H1 (cell line): ENCODE results near the gene PURB. TPM values are rescaled to one million over a fixed set of nuclear protein-coding genes. Genes with fewer than 3 reads are reported as not detected.

Source experiments
- CTCF ChIA-PET: fragments of 300-600 bp; sonication (Branson Sonifier 250); formaldehyde crosslinking; loops from one replicate; lab custom pipeline; 2021; ENCODE audit not compliant: partially characterized antibody; lab: Charles Lee
- POLR2A ChIA-PET: fragments of 300-600 bp; sonication (Branson Sonifier 250); formaldehyde crosslinking; loops from one replicate; lab custom pipeline; 2021; ENCODE audit warnings: inconsistent platforms; ENCODE audit not compliant: partially characterized antibody; lab: Charles Lee
- DNase-seq, 2 experiments: peaks; one replicate each; pipeline versions ENCODE4 v3.0.0 to v3.0.0-alpha.2; 2010 to 2022; ENCODE audit warnings: low spot score in 2 of 2, low read depth in 1 of 2, mixed read lengths in 1 of 2
- FAIRE-seq: peaks from 2 replicates; lab custom pipeline; 2011; peaks lifted over from hg19 to GRCh38; lab: Jason Lieb, UNC
- H2AFZ ChIP-seq: 2 replicates; pipeline ENCODE4 v1.8.1; 2012; ENCODE audit warnings: low read length, inconsistent platforms
- H2AK5ac ChIP-seq: 2 replicates; pipeline ENCODE4 v1.6.1; 2013; ENCODE audit warnings: low read depth, low read length
- H2BK120ac ChIP-seq: replicated peaks from 2 replicates; pipeline ENCODE3; 2013; ENCODE audit warnings: low read depth, low read length, inconsistent platforms
- H2BK12ac ChIP-seq: 2 replicates; pipeline ENCODE4 v1.6.1; 2013; ENCODE audit warnings: low read depth, low read length
- H2BK15ac ChIP-seq: 2 replicates; pipeline ENCODE4 v1.6.1; 2013; ENCODE audit warnings: low read length
- H2BK20ac ChIP-seq: 2 replicates; pipeline ENCODE4 v1.6.1; 2013; ENCODE audit warnings: low read length
- H2BK5ac ChIP-seq: 2 replicates; pipeline ENCODE4 v1.6.1; 2013; ENCODE audit warnings: low read depth, low read length
- H3K14ac ChIP-seq: 2 replicates; pipeline ENCODE4 v1.6.1; 2013; ENCODE audit warnings: inconsistent platforms; ENCODE audit not compliant: insufficient read length
- H3K18ac ChIP-seq: 2 replicates; pipeline ENCODE4 v1.6.1; 2013; ENCODE audit warnings: low read length; ENCODE audit errors: extremely low read depth
- H3K23ac ChIP-seq: 2 replicates; pipeline ENCODE4 v1.6.1; 2013; ENCODE audit warnings: inconsistent platforms; ENCODE audit not compliant: insufficient read length
- H3K23me2 ChIP-seq: 2 replicates; pipeline ENCODE4 v1.6.1; 2013; ENCODE audit warnings: low read depth, low read length
- H3K27ac ChIP-seq: 2 replicates; pipeline ENCODE4 v1.6.1; 2011; ENCODE audit warnings: low read depth, low read length, inconsistent platforms
- H3K27me3 ChIP-seq, 4 experiments: replicated peaks in 1 of 4; 1 replicate in 1 of 4; 2 replicates in 3 of 4; pipeline versions ENCODE4 v1.6.1 to v1.8.1; 2011 to 2013; ENCODE audit warnings: low read length in 3 of 4, mild to moderate bottlenecking in 3 of 4, inconsistent platforms in 2 of 4, mixed read lengths in 2 of 4, moderate library complexity in 1 of 4; ENCODE audit not compliant: control insufficient read depth in 3 of 4, insufficient read depth in 3 of 4; ENCODE audit errors: extremely low read depth in 1 of 4
- H3K36me3 ChIP-seq, 4 experiments: 2 replicates each; pipeline versions ENCODE4 v1.6.1 to v1.8.1; 2011 to 2013; ENCODE audit warnings: mild to moderate bottlenecking in 4 of 4, low read length in 3 of 4, moderate library complexity in 2 of 4, control low read depth in 1 of 4, inconsistent platforms in 1 of 4; ENCODE audit not compliant: insufficient read depth in 4 of 4, control insufficient read depth in 2 of 4
- H3K4ac ChIP-seq: replicated peaks from 2 replicates; pipeline ENCODE3; 2013; ENCODE audit warnings: low read length, low read depth, mixed read lengths, inconsistent platforms; ENCODE audit not compliant: insufficient read length
- H3K4me1 ChIP-seq, 4 experiments: replicated peaks in 1 of 4; 1 replicate in 1 of 4; 2 replicates in 3 of 4; pipeline versions ENCODE4 v1.6.1 to v1.8.1; 2011 to 2013; ENCODE audit warnings: low read length in 3 of 4, inconsistent platforms in 2 of 4, mixed read lengths in 1 of 4; ENCODE audit not compliant: insufficient read depth in 4 of 4, control insufficient read depth in 3 of 4
- H3K4me2 ChIP-seq, 2 experiments: 2 replicates each; pipeline versions ENCODE4 v1.6.1 to v1.8.1; 2011 to 2013; ENCODE audit warnings: low read depth in 2 of 2, low read length in 2 of 2, control low read depth in 1 of 2, inconsistent platforms in 1 of 2, mild to moderate bottlenecking in 1 of 2; ENCODE audit not compliant: insufficient read depth in 1 of 2
- H3K4me3 ChIP-seq, 4 experiments: fragments of 200-600, 300-600 bp in 1 of 4; sonication (generic), shearing (Covaris generic), sonication (Bioruptor Twin) in 1 of 4; 2 replicates each; pipeline versions ENCODE4 v1.5.1 to v1.8.1; 2011 to 2016; ENCODE audit warnings: low read length in 4 of 4, low read depth in 3 of 4, control low read depth in 2 of 4, inconsistent platforms in 2 of 4, mild to moderate bottlenecking in 2 of 4, mixed read lengths in 1 of 4, moderate library complexity in 1 of 4; ENCODE audit not compliant: insufficient read depth in 2 of 4; ENCODE audit errors: extremely low read depth in 1 of 4
- H3K56ac ChIP-seq: replicated peaks from 2 replicates; pipeline ENCODE3; 2013; ENCODE audit warnings: low read depth, mild to moderate bottlenecking, mixed read lengths, low read length, inconsistent platforms; ENCODE audit not compliant: insufficient read length
- H3K79me1 ChIP-seq: 2 replicates; pipeline ENCODE4 v1.6.1; 2013; ENCODE audit warnings: low read depth, low read length, control low read depth
- H3K79me2 ChIP-seq, 2 experiments: 2 replicates each; pipeline versions ENCODE4 v1.6.1 to v1.8.1; 2012 to 2013; ENCODE audit warnings: low read length in 2 of 2, mild to moderate bottlenecking in 2 of 2, inconsistent platforms in 1 of 2; ENCODE audit not compliant: insufficient read depth in 2 of 2, control insufficient read depth in 1 of 2
- H3K9ac ChIP-seq, 4 experiments: replicated peaks in 1 of 4; 1 replicate in 1 of 4; 2 replicates in 3 of 4; pipeline versions ENCODE4 v1.6.1 to v1.8.1; 2011 to 2013; ENCODE audit warnings: low read depth in 3 of 4, low read length in 3 of 4, control low read depth in 2 of 4, mild to moderate bottlenecking in 2 of 4, moderate library complexity in 2 of 4, inconsistent platforms in 1 of 4; ENCODE audit errors: extremely low read depth in 1 of 4
- H3K9me3 ChIP-seq, 2 experiments: 2 replicates each; pipeline versions ENCODE4 v1.6.1 to v1.8.1; 2012 to 2013; ENCODE audit warnings: mild to moderate bottlenecking in 2 of 2, moderate library complexity in 2 of 2, control low read depth in 1 of 2, inconsistent platforms in 1 of 2, low read depth in 1 of 2, low read length in 1 of 2, mixed read lengths in 1 of 2; ENCODE audit not compliant: insufficient read depth in 2 of 2
- H4K20me1 ChIP-seq, 2 experiments: replicated peaks in 1 of 2; 2 replicates each; pipeline versions ENCODE3 to v1.8.1; 2011 to 2013; ENCODE audit warnings: inconsistent platforms in 2 of 2, low read length in 2 of 2, mild to moderate bottlenecking in 1 of 2; ENCODE audit not compliant: insufficient read depth in 2 of 2, control insufficient read depth in 1 of 2
- H4K5ac ChIP-seq: 2 replicates; pipeline ENCODE4 v1.6.1; 2013; ENCODE audit warnings: low read length, low read depth, mixed read lengths, inconsistent platforms; ENCODE audit not compliant: insufficient read length
- H4K8ac ChIP-seq: 2 replicates; pipeline ENCODE4 v1.8.0; 2013; ENCODE audit warnings: mild to moderate bottlenecking, moderate library complexity, low read length, inconsistent platforms; ENCODE audit not compliant: insufficient read depth; ENCODE audit errors: extremely low read depth
- H4K91ac ChIP-seq: replicated peaks from 2 replicates; pipeline ENCODE3; 2013; ENCODE audit warnings: low read length, mixed read lengths, inconsistent platforms; ENCODE audit not compliant: insufficient read length
- CBX5 ChIP-seq: fragments of 300-800, 300-1000 bp; sonication (generic); IDR thresholded peaks from 2 replicates; pipeline ENCODE4 v1.7.1; 2016; ENCODE audit warnings: antibody characterized with exemption, low read length, low read depth
- JUND ChIP-seq: IDR thresholded peaks from 2 replicates; pipeline ENCODE4 v1.6.1; 2011; ENCODE audit warnings: mild to moderate bottlenecking, improper control_type of control experiment, low read length
- RFX5 ChIP-seq: IDR thresholded peaks from 2 replicates; pipeline ENCODE4 v1.6.1; 2011; ENCODE audit warnings: low read depth, low read length, improper control_type of control experiment, borderline replicate concordance
- SIRT6 ChIP-seq: IDR thresholded peaks from one replicate; pipeline ENCODE4 v1.7.1; 2012; ENCODE audit warnings: low read length, inconsistent platforms
- SUZ12 ChIP-seq: fragments of 200-600 bp; sonication (generic); IDR thresholded peaks from 2 replicates; pipeline ENCODE4 v1.6.1; 2012; ENCODE audit warnings: mild to moderate bottlenecking, inconsistent platforms, low read length, moderate library complexity, mixed read lengths
- TAF7 ChIP-seq: optimal IDR thresholded peaks from 2 replicates; pipeline ENCODE3; 2011; ENCODE audit warnings: low read depth, mild to moderate bottlenecking, inconsistent platforms, low read length, moderate library complexity, borderline replicate concordance
- WGBS, 2 experiments: shearing (Covaris generic) in 1 of 2; methylation state at CpG; one replicate each; pipeline versions ENCODE4 v1.1.6 to v1.1.7; 2013 to 2015; ENCODE audit warnings: low lambda C conversion rate in 2 of 2, mixed read lengths in 2 of 2, inconsistent platforms in 1 of 2, low coverage in 1 of 2, missing lambda C conversion rate in 1 of 2; ENCODE audit not compliant: insufficient replicate concordance in 2 of 2, insufficient coverage in 1 of 2, insufficient read length in 1 of 2; ENCODE audit errors: extremely low coverage in 1 of 2, missing lambda C conversion rate in 1 of 2; 5-methylcytosine and 5-hydroxymethylcytosine counted together
- polyA plus RNA-seq, 7 experiments: library from polyadenylated mRNA; depleted of rRNA in 3 of 7; stranded (reverse) in 5 of 7; unstranded in 2 of 7; fragments of >200 nt in 5 of 7; fragments of 200-250 nt in 2 of 7; gene quantifications; 1 replicate in 5 of 7; 2 replicates in 1 of 7; 4 replicates in 1 of 7; pipeline versions ENCODE4 v1.2.1 to v1.2.3, GENCODE V29; 2011 to 2013; ENCODE audit warnings: missing spikeins in 2 of 7, mixed read lengths in 2 of 7
- total RNA-seq: library from RNA; stranded (reverse); fragmentation: NEBNext Ultra II Directional; extraction: Animal tissue kit (Norgen Biotek cat#: 25700); gene quantifications from 2 replicates; pipeline ENCODE4 v1.2.1, GENCODE V29; 2021

The PURB gene
- total and polyA plus RNA-seq, 2 of the 8 experiments (the other 6 are each of a cell fraction or from before 2014, with no cell fraction given): 3.3 to 22.7 TPM

DNA sequence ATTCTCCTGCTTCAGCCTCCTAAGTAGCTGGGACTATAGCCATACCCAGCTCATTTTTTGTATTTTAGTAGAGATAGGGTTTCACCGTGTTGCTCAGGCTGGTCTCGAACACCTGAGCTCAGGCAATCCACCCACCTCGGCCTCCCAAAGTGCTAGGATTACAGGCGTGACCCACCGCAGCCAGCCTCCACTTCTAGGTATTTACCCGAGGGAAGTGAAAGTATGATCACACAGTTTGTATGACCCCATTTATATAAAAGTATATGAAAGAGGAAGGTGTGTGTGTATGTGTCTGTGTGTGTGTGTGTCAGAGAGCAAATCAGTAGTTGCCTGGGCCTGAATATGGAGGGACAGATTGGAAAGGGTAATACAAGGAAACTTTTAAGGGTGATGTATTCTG, 2.0 kb upstream of the PURB start:
- WGBS, 2 experiments: 83% methylated on average over 6 of the region's 6 CpGs; no CpG with 5 or more reads in 1 of the 2 experiments
- Histone ChIP-seq H3K23me2 (peaks cover 5% of the 10 kb centered on the region; the same call in 1 of the 2 replicates), H4K8ac (no peak overlapping the region), H2BK20ac (no peak overlapping the region), H2BK120ac (no peak overlapping the region), H3K56ac (no peak overlapping the region), H3K23ac (no peak overlapping the region), H3K4me3 (no peak overlapping the region), H2AK5ac (no peak overlapping the region), H3K9me3 (no peaks in the 10 kb centered on the region), H3K4me1 (peaks cover 1 to 11% (median 5%) of the 10 kb centered on the region in 4 experiments; a peak in 5 of 7 replicates), H3K36me3 (peaks cover 0 to 13% (median 0%) of the 10 kb centered on the region in 4 experiments; a peak in 3 of 8 replicates), H3K79me1 (peaks cover 9% of the 10 kb centered on the region; the same call in 1 of the 2 replicates), H3K18ac (no peak overlapping the region), H3K4ac (no peak overlapping the region), H3K14ac (no peak overlapping the region), H3K27me3 (no peaks in the 10 kb centered on the region), H4K20me1 (peaks cover 2 to 9% of the 10 kb centered on the region in 2 experiments), H2BK15ac (no peak overlapping the region), H2BK12ac (no peak overlapping the region), H4K5ac (no peak overlapping the region), H3K9ac (no peak overlapping the region), H3K27ac (no peak overlapping the region), H2BK5ac (no peak overlapping the region), H3K79me2 (peaks cover 15 to 24% of the 10 kb centered on the region in 2 experiments), H3K4me2 (no peak overlapping the region), H4K91ac (no peak overlapping the region), H2AFZ (no peak overlapping the region)
- FAIRE-seq (no peak), DNase-seq (no peak)
- POLR2A ChIA-PET: no interaction called here
- CTCF ChIA-PET: interaction anchor here (0.7 to 0.9 kb wide), 2 partner anchors 9 to 32 kb away, joined by 3 to 5 read pairs; no protein-coding TSS in a partner anchor
- TF ChIP-seq SUZ12 (no peak), RFX5 (no peak), SIRT6 (no peak), JUND (no peak), TAF7 (no peak), CBX5 (no peak)
